ENCODE measurements around the gene ICA1.

ICA1 gene

DNA sequence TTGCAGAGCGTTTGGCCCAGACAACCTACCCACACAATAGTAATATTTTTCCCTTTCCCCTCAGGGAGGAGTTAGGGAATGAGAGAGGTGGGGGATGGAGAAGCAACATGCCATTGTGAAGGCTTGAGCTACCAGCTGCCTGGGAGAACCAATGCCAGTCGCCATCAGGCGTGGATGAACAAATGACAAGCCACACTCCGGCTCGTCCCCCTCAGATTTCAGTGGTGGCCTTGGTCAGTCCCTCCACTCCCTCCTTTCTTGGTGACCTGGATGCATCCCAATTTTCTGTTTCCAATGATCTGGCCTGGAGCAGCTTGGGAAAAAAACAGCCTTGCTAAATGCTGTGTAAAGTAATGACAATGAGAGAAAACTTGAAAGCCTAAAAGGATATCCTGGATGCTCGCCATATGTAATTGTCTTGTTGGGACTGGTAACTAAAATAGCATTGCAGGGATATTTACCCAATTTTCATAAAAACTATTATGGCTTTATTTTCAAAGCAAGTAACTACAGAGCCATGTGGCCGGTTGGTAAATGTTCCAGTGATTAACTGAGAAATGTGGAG is 110.7 kb downstream of the ICA1 start:
- DNase-seq (ENCODE audit: low read depth), result no peak

DNA sequence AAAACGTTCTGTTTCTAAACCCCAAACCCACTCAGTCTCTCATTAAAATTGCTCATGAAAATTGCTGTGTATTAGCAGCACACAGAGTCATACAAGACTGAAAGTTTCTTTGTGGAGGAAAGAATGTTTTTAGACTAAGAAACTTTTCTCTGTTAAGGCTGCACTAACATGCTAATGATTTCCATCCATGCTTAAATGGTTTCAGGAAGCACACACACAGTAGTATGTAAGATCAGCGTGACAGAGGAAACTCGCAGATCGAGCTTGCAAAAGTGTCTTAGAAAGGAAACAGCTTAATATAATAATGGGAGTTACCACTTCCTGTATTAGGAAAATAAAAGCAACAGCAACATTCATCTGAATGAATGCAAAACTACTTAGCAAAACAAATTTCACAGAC is 112.7 kb downstream of the ICA1 start:
- no peak for DNase-seq (ENCODE audit: low read depth)
- TF ChIP-seq, protein P1, sequence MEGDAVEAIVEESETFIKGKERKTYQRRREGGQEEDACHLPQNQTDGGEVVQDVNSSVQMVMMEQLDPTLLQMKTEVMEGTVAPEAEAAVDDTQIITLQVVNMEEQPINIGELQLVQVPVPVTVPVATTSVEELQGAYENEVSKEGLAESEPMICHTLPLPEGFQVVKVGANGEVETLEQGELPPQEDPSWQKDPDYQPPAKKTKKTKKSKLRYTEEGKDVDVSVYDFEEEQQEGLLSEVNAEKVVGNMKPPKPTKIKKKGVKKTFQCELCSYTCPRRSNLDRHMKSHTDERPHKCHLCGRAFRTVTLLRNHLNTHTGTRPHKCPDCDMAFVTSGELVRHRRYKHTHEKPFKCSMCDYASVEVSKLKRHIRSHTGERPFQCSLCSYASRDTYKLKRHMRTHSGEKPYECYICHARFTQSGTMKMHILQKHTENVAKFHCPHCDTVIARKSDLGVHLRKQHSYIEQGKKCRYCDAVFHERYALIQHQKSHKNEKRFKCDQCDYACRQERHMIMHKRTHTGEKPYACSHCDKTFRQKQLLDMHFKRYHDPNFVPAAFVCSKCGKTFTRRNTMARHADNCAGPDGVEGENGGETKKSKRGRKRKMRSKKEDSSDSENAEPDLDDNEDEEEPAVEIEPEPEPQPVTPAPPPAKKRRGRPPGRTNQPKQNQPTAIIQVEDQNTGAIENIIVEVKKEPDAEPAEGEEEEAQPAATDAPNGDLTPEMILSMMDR (conservative IDR thresholded peaks at IDR 0.05; ENCODE audit: low read depth, low read length), result no peak
- H3K4me3 ChIP-seq (ENCODE audit: low read length), result no peak overlapping the region

More for the DNA sequence above, 110.7 kb downstream of the ICA1 start:
- TF ChIP-seq, protein P1 (conservative IDR thresholded peaks at IDR 0.05; ENCODE audit: low read depth, low read length), result no peak
- no peak overlapping the region for H3K4me3 ChIP-seq (ENCODE audit: low read length)

DNA sequence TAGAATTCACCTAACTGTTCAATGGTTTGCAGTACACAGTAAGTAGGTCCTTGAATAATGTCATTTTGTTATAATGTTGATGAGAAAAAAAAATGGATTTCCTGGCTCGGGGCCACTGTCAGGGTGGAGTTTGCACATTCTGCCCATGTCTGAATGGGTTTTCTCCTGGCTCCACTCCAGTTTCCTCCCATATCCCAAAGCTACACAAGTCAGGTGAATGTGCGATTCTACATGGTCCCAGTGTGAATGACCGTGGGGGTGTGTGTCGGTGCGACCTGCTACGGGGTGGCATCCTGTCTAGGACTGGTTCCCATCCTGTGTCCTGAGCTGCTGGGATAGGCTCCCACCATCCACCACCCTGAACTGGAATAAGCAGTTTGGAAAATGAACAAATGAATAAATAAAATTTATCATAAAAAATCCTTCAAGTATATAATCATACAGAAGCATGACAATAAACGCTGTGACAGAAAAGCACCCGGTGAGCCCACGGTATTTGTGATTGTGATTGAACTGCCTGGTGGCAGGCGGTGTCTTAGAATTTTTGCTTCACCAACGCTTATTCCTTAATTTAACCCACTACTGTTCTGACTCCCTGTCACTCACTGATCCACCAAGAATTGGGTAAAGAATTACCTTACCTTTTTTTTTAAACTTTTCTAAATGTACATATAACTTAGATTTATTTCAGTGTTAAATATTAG is 114.1 kb downstream of the ICA1 start:
- TF ChIP-seq, protein P1 (conservative IDR thresholded peaks at IDR 0.05; ENCODE audit: low read depth, low read length), result no peak
- H3K4me3 ChIP-seq (ENCODE audit: low read length), result no peak overlapping the region
- DNase-seq (ENCODE audit: low read depth), result no peak

DNA sequence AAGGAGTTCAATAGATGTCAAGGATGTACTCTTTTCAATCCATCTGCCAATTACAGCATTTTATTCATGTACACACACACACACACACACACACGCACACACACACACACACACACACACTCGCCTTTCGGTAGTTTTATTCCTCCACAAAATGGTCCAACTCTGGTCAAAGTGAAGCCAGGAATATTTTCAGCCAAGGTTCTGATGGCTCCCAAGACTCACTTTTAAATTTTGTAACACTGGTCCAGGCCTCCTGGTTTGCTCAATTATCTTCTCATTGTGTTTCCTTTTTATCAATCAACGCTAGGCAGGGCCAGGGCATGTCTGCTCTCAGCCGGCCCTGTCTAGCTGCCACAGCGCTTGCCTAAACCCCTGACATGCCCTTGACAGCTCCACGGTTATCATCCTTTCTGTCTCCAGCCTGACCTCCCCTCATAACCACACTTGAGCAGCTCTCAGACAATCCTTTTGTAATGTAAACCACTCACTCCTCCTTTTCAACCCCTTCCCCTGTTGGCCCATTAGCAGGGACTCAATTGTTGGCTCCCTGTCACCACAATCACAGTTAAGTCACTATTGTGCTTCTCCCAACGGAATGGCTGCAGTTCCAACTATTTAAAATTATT is 115.1 kb downstream of the ICA1 start:
- no peak overlapping the region for H3K4me3 ChIP-seq (ENCODE audit: low read length)
- TF ChIP-seq, protein P1 (conservative IDR thresholded peaks at IDR 0.05; ENCODE audit: low read depth, low read length), result no peak
- DNase-seq (ENCODE audit: low read depth), result no peak

DNA sequence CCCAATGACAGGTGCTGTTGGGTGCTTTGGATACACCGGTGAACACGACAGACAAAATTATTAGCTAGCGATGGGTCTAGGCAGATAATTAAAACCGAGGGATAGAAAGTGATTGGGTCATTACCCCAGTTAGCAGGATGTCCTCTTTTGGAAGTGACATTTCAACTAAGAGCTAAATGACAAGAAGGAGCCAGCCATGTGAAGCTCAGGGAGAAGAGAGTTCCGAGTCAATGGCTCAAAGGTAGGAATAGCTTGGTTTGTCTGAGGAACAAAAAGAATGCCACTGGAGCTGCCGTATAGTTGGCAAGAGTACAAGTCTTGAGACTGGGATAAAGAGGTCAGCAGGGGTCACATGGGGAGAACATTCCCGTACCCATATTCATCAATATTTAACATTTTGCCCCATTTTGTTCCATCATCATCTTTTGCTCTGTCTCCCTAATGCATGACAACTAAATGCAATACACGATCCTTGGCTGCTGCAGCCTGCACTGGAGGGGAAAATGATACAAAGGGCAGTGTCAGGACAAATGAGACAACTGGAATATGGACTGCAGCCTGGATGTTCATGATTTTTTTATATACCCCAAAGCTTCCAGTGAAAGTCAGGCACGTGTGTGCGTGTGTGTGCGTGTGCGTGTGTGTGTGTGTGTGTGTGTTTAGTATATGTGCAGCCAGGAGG is 115.7 kb downstream of the ICA1 start:
- no peak for DNase-seq (ENCODE audit: low read depth)
- TF ChIP-seq, protein P1 (conservative IDR thresholded peaks at IDR 0.05; ENCODE audit: low read depth, low read length), result no peak
- no peak overlapping the region for H3K4me3 ChIP-seq (ENCODE audit: low read length)

DNA sequence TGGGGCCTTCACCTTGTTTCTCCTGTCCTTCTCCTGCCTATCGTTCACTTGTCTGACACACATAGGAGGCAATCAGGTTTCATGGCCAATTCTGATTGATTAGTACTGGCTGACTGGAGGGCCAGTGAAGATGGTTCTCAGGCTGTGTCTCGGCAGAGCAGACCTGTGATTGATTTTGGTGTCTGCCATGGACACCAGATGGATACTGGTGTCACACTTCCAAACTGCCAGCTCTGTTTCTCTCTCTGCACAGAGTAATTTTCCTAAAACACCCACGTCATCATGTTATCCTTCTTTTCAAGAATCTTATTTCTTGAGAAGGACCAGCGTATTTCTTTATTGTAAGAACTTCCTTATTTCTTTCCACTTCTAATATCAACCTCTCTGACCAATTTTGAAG is 117.1 kb downstream of the ICA1 start:
- DNase-seq (ENCODE audit: low read depth), result no peak
- TF ChIP-seq, protein P1 (conservative IDR thresholded peaks at IDR 0.05; ENCODE audit: low read depth, low read length), result no peak
- no peak overlapping the region for H3K4me3 ChIP-seq (ENCODE audit: low read length)
